Stimulated activated memory B cell treated with anti-CD40 and anti-IgM and Interleukin-4, amounts not matched to agents 10 μg/mL and 1 μg/mL and 100 μg/mL, for 72 hours (primary cell): Measurements from ENCODE around the gene CCDC85C.

ENCODE experiments used
- ATAC-seq: fragments of 150-1000 bp; cut with Tn5 transposase; 2 replicates; pipeline ENCODE4 v1.10.0; 2021
- H3K27ac Mint-ChIP-seq: one replicate; pipeline ENCODE4 v1.8.0; 2022; ENCODE audit warnings: mild to moderate bottlenecking, mixed read lengths
- H3K27me3 Mint-ChIP-seq: one replicate; pipeline ENCODE4 v1.8.0; 2022; ENCODE audit warnings: mixed read lengths
- H3K36me3 Mint-ChIP-seq: one replicate; pipeline ENCODE4 v1.8.0; 2022; ENCODE audit warnings: mixed read lengths
- H3K4me1 Mint-ChIP-seq: one replicate; pipeline ENCODE4 v1.8.0; 2022; ENCODE audit warnings: mixed read lengths
- H3K4me3 Mint-ChIP-seq: one replicate; pipeline ENCODE4 v1.8.0; 2022; ENCODE audit warnings: mild to moderate bottlenecking, moderate library complexity, mixed read lengths
- H3K9me3 Mint-ChIP-seq: one replicate; pipeline ENCODE4 v1.8.0; 2022; ENCODE audit warnings: mixed read lengths

The CCDC85C gene

GRCh38 chr14:99566390-99567354 is 37.3 kb downstream of the CCDC85C start:
- Mint-ChIP-seq H3K27ac (no peak overlapping the region), H3K36me3 (no peaks in the 10 kb centered on the region), H3K4me1 (peaks cover 19% of the 10 kb centered on the region), H3K4me3 (no peak overlapping the region), H3K27me3 (peaks cover 31% of the 10 kb centered on the region), H3K9me3 (no peaks in the 10 kb centered on the region)
- ATAC-seq, result no peak

- Mint-ChIP-seq H3K9me3 (no peaks in the 10 kb centered on the region), H3K4me3 (no peak overlapping the region), H3K27ac (no peak overlapping the region), H3K36me3 (no peaks in the 10 kb centered on the region), H3K27me3 (peaks cover 31% of the 10 kb centered on the region), H3K4me1 (peaks cover 19% of the 10 kb centered on the region)
- ATAC-seq, result no peak
Observed at GRCh38 chr14:99566009-99566389, 38.0 kb downstream of the CCDC85C start.

DNA sequence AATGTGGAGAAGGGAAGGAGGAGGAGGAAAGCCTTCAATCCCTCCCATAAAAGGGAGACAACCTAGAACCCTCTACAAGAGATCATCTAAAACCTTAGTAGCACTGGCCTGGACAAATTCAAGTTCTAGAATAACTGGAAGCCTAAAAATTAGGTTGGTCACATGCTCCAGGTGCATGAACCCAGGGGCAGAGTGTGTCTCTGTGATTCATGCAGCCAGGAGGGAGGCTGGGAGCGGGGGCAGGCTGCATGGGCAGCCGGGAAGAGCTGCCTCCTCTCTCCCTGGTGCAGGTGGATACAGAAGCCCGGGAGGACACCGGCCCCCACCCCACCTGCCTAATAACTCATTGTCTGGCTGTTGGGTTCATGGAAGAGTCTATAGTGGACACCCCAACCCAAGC is 38.6 kb downstream of the CCDC85C start:
- Mint-ChIP-seq H3K4me1 (peaks cover 19% of the 10 kb centered on the region), H3K27ac (no peak overlapping the region), H3K36me3 (no peaks in the 10 kb centered on the region), H3K27me3 (peaks cover 31% of the 10 kb centered on the region), H3K9me3 (no peaks in the 10 kb centered on the region), H3K4me3 (no peak overlapping the region)
- no peak for ATAC-seq

DNA sequence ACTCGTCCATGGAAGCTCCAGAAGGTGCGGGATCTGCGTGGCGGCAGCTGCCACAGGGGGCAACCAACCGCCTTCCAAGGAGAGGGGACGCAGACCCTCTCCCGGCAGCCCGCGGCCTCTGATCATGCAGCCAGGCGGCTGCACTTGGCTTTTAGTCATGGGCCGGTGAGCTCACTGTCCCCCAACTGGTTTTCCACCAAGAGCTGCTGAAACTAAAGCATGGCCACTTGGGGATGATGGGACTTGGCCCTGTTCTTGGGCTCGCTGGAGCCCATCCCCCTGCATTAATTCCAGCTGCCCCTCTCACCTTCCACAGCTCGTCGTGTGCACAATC is 39.1 kb downstream of the CCDC85C start:
- Mint-ChIP-seq H3K27me3 (peaks cover 31% of the 10 kb centered on the region), H3K4me1 (peaks cover 18% of the 10 kb centered on the region), H3K4me3 (no peak overlapping the region), H3K9me3 (no peaks in the 10 kb centered on the region), H3K27ac (no peak overlapping the region), H3K36me3 (no peaks in the 10 kb centered on the region)
- no peak for ATAC-seq

DNA sequence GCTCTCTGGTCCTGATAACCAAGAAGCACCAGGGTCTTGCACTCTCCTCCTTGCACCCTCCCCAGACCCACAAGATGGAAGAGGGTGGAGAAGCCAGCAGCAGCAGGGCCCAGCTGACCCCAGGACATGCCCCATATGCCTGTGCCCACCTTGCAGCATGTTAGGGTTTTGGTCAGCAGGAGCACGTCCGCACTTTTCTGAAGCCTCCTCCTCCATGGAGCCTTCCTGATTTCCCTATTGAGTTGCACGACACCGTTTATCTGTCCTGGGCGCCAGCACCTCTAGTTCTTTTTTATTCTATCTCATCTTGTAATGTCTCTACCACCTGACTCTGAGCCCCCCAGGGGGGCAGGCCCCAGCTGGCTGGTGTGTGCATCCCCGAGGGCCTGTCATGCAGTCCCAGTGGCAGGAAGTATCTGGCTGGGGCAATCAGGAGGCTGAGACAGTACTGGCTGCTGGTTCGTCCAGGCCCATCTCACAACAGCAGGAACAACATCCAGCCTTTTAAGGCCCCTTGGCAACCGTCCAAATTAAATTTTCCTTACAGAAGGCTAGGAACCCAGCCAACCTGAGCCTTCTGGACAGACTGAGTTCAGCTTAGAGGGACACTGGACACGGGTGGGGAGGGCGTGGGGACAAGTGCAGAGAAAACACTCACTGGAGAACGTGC is 39.6 kb downstream of the CCDC85C start:
- no peaks in the 10 kb centered on the region for H3K9me3 Mint-ChIP-seq
- H3K36me3 Mint-ChIP-seq, result no peaks in the 10 kb centered on the region
- no peak for ATAC-seq
- H3K4me1 Mint-ChIP-seq, result peaks cover 13% of the 10 kb centered on the region
- no peak overlapping the region for H3K27ac Mint-ChIP-seq
- peaks cover 31% of the 10 kb centered on the region for H3K27me3 Mint-ChIP-seq
- H3K4me3 Mint-ChIP-seq, result no peak overlapping the region

GRCh38 chr14:99563749-99564129 is 40.3 kb downstream of the CCDC85C start:
- Mint-ChIP-seq H3K9me3 (no peaks in the 10 kb centered on the region), H3K27me3 (peaks cover 31% of the 10 kb centered on the region), H3K4me3 (no peak overlapping the region), H3K27ac (no peak overlapping the region), H3K4me1 (peaks cover 7% of the 10 kb centered on the region), H3K36me3 (no peaks in the 10 kb centered on the region)
- no peak for ATAC-seq

GRCh38 chr14:99562856-99563748 is 40.9 kb downstream of the CCDC85C start:
- Mint-ChIP-seq H3K9me3 (peaks cover 2% of the 10 kb centered on the region), H3K27me3 (peaks cover 31% of the 10 kb centered on the region), H3K27ac (no peak overlapping the region), H3K36me3 (no peaks in the 10 kb centered on the region), H3K4me3 (no peak overlapping the region), H3K4me1 (peaks cover 6% of the 10 kb centered on the region)
- peak; percentile 4 for ATAC-seq

GRCh38 chr14:99561864-99562263 is 42.1 kb downstream of the CCDC85C start:
- peaks cover 6% of the 10 kb centered on the region for H3K4me1 Mint-ChIP-seq
- H3K27me3 Mint-ChIP-seq, result peaks cover 31% of the 10 kb centered on the region
- no peak overlapping the region for H3K4me3 Mint-ChIP-seq
- no peaks in the 10 kb centered on the region for H3K36me3 Mint-ChIP-seq
- H3K9me3 Mint-ChIP-seq, result peaks cover 2% of the 10 kb centered on the region
- ATAC-seq, result no peak
- no peak overlapping the region for H3K27ac Mint-ChIP-seq

- no peaks in the 10 kb centered on the region for H3K36me3 Mint-ChIP-seq
- H3K4me1 Mint-ChIP-seq, result peaks cover 6% of the 10 kb centered on the region
- no peak overlapping the region for H3K4me3 Mint-ChIP-seq
- ATAC-seq, result no peak
- no peak overlapping the region for H3K27ac Mint-ChIP-seq
- H3K9me3 Mint-ChIP-seq, result peaks cover 2% of the 10 kb centered on the region
- peaks cover 31% of the 10 kb centered on the region for H3K27me3 Mint-ChIP-seq
Observed at GRCh38 chr14:99560922-99561683, 42.9 kb downstream of the CCDC85C start.

GRCh38 chr14:99560403-99560802 is 43.6 kb downstream of the CCDC85C start:
- no peak for ATAC-seq
- Mint-ChIP-seq H3K27me3 (peaks cover 29% of the 10 kb centered on the region), H3K9me3 (peaks cover 2% of the 10 kb centered on the region), H3K4me3 (no peak overlapping the region), H3K27ac (no peak overlapping the region), H3K4me1 (peaks cover 6% of the 10 kb centered on the region), H3K36me3 (no peaks in the 10 kb centered on the region)

- peaks cover 6% of the 10 kb centered on the region for H3K4me1 Mint-ChIP-seq
- ATAC-seq, result no peak
- peaks cover 2% of the 10 kb centered on the region for H3K9me3 Mint-ChIP-seq
- peaks cover 19% of the 10 kb centered on the region for H3K27me3 Mint-ChIP-seq
- no peak overlapping the region for H3K27ac Mint-ChIP-seq
- H3K4me3 Mint-ChIP-seq, result no peak overlapping the region
- H3K36me3 Mint-ChIP-seq, result no peaks in the 10 kb centered on the region
Observed at GRCh38 chr14:99559286-99559990, 44.6 kb downstream of the CCDC85C start.

GRCh38 chr14:99556134-99556791 is 47.7 kb downstream of the CCDC85C start:
- ATAC-seq, result no peak
- Mint-ChIP-seq H3K27ac (no peak overlapping the region), H3K36me3 (no peaks in the 10 kb centered on the region), H3K27me3 (no peaks in the 10 kb centered on the region), H3K4me3 (no peak overlapping the region), H3K4me1 (no peaks in the 10 kb centered on the region), H3K9me3 (peaks cover 2% of the 10 kb centered on the region)

GRCh38 chr14:99554757-99555531 is 49.1 kb downstream of the CCDC85C start:
- Mint-ChIP-seq H3K27ac (no peak overlapping the region), H3K36me3 (no peaks in the 10 kb centered on the region), H3K27me3 (no peaks in the 10 kb centered on the region), H3K9me3 (peaks cover 2% of the 10 kb centered on the region), H3K4me3 (no peak overlapping the region), H3K4me1 (no peaks in the 10 kb centered on the region)
- ATAC-seq, result no peak
